A204.1 (cell line): ENCODE data around the gene EVA1C.
"Not testable (repeated sequence)": the region's sequence is repeated elsewhere in the genome, so short reads cannot be mapped to it uniquely, and the experiment has no call there.

Experiments used
- FAIRE-seq: peaks from 2 replicates; lab custom pipeline; 2012; peaks lifted over from hg19 to GRCh38; lab: Jason Lieb, UNC

Gene EVA1C

GRCh38 chr21:32531561-32531960 lies 119.1 kb downstream of the EVA1C start:
- FAIRE-seq = not testable (repeated sequence)

- no peak for FAIRE-seq
These were observed 120.1 kb downstream of the EVA1C start for GRCh38 chr21:32532636-32533035.

- FAIRE-seq = no peak
These were observed 120.5 kb downstream of the EVA1C start for GRCh38 chr21:32533053-32533452.

GRCh38 chr21:32533611-32534010 lies 121.1 kb downstream of the EVA1C start:
- FAIRE-seq = no peak

- no peak for FAIRE-seq
These were observed 121.6 kb downstream of the EVA1C start for GRCh38 chr21:32534113-32534512.

- FAIRE-seq = no peak
These were observed 123.1 kb downstream of the EVA1C start for GRCh38 chr21:32535612-32536011.

- no peak for FAIRE-seq
These were observed 125.0 kb downstream of the EVA1C start for GRCh38 chr21:32537569-32537881.

- FAIRE-seq = no peak
These were observed 125.8 kb downstream of the EVA1C start for GRCh38 chr21:32538147-32538792.

- FAIRE-seq = no peak
These were observed 126.9 kb downstream of the EVA1C start for GRCh38 chr21:32539378-32539777.

- FAIRE-seq = not testable (repeated sequence)
These were observed 130.6 kb downstream of the EVA1C start for GRCh38 chr21:32543056-32543455.

- FAIRE-seq = no peak
These were observed 131.5 kb downstream of the EVA1C start for GRCh38 chr21:32543975-32544374.

GRCh38 chr21:32544697-32545096 lies 132.2 kb downstream of the EVA1C start:
- no peak for FAIRE-seq

- FAIRE-seq = no peak
These were observed 133.5 kb downstream of the EVA1C start for GRCh38 chr21:32545948-32546441.

- FAIRE-seq = no peak
These were observed 134.5 kb downstream of the EVA1C start for GRCh38 chr21:32547018-32547417.

- FAIRE-seq = no peak
These were observed 136.5 kb downstream of the EVA1C start for GRCh38 chr21:32548978-32549377.

GRCh38 chr21:32549440-32549839 lies 136.9 kb downstream of the EVA1C start:
- FAIRE-seq = no peak

- no peak for FAIRE-seq
These were observed 137.4 kb downstream of the EVA1C start for GRCh38 chr21:32549886-32550285.

- FAIRE-seq = no peak
These were observed 142.5 kb downstream of the EVA1C start for GRCh38 chr21:32554832-32555638.

- FAIRE-seq = no peak
These were observed 145.6 kb downstream of the EVA1C start for GRCh38 chr21:32558106-32558505.

GRCh38 chr21:32559006-32559610 lies 146.6 kb downstream of the EVA1C start:
- peak; percentile 94 for FAIRE-seq

- FAIRE-seq = no peak
These were observed 148.4 kb downstream of the EVA1C start for GRCh38 chr21:32560896-32561295.

GRCh38 chr21:32561476-32561875 lies 149.0 kb downstream of the EVA1C start:
- FAIRE-seq = not testable (repeated sequence)

GRCh38 chr21:32562426-32562825 lies 149.9 kb downstream of the EVA1C start:
- no peak for FAIRE-seq
